Stimulated activated CD8-positive, alpha-beta memory T cell treated with anti-CD3 and anti-CD28 coated beads, Interleukin-4, amount 100 ng/mL, for 4 hours (primary cell): ENCODE data around the gene IRF2BP1.
A peak's percentile ranks its signal among the peaks of the same experiment; 100 is the strongest.

Experiments
- DNase-seq, 2 donors: peaks; one replicate each; pipeline ENCODE4 v3.0.0-alpha.2; 2020; ENCODE audit warnings: low read depth in 2 of 2, low spot score in 1 of 2

IRF2BP1 gene

GRCh38 chr19:45863335-45863839 lies 22.6 kb downstream of the IRF2BP1 start:
- no peak for DNase-seq

GRCh38 chr19:45862564-45863334 lies 23.2 kb downstream of the IRF2BP1 start, which contains the start of gene SYMPK:
TSS of gene SYMPK (minus strand) at chr19:45863147. CDS start at chr19:45854495, 8,652 bp downstream.
- peak; percentile 94 to 99 for DNase-seq

- DNase-seq: no peak
These were observed 23.7 kb downstream of the IRF2BP1 start for GRCh38 chr19:45862271-45862563.

- no peak for DNase-seq
These were observed 25.3 kb downstream of the IRF2BP1 start for GRCh38 chr19:45860359-45861259.

GRCh38 chr19:45854167-45854778 lies 31.7 kb downstream of the IRF2BP1 start:
- no peak for DNase-seq

GRCh38 chr19:45852983-45853382 lies 33.0 kb downstream of the IRF2BP1 start:
- DNase-seq: no peak

GRCh38 chr19:45852145-45852750 lies 33.7 kb downstream of the IRF2BP1 start:
- DNase-seq: no peak

- DNase-seq: no peak
These were observed 37.0 kb downstream of the IRF2BP1 start for GRCh38 chr19:45848922-45849321.

GRCh38 chr19:45847663-45848062 lies 38.3 kb downstream of the IRF2BP1 start:
- DNase-seq: no peak

GRCh38 chr19:45842198-45842597 lies 43.7 kb downstream of the IRF2BP1 start:
- DNase-seq: no peak

GRCh38 chr19:45834970-45835369 lies 51.0 kb downstream of the IRF2BP1 start:
- no peak for DNase-seq
